ENCODE data around the gene PDE1C. TPM values are rescaled to one million over a fixed set of nuclear protein-coding genes. Genes with fewer than 3 reads are reported as not detected.

The PDE1C gene
- total RNA-seq, 1 donor from 2014 or later, result not detected

GRCh38 chr7:31796375-31796774, 273.8 kb downstream of the PDE1C start:
- no peaks in the 10 kb centered on the region for H3K27me3 Mint-ChIP-seq (ENCODE audit: low read depth)
- H3K4me1 Mint-ChIP-seq (ENCODE audit: low read depth), result no peaks in the 10 kb centered on the region
- no peaks in the 10 kb centered on the region for H3K36me3 Mint-ChIP-seq (ENCODE audit: low read depth)
- intact Hi-C loops (cut with micrococcal nuclease), result no loop called here
- no peaks in the 10 kb centered on the region for H3K9me3 Mint-ChIP-seq
- no peak overlapping the region for H3K27ac Mint-ChIP-seq
- no peak overlapping the region for H3K4me3 Mint-ChIP-seq (ENCODE audit: low read depth)
- no peak for DNase-seq (ENCODE audit: low spot score)

GRCh38 chr7:31794851-31795344, 275.3 kb downstream of the PDE1C start:
- Mint-ChIP-seq H3K36me3 (ENCODE audit: low read depth) (no peaks in the 10 kb centered on the region), H3K27ac (no peak overlapping the region), H3K4me1 (ENCODE audit: low read depth) (no peaks in the 10 kb centered on the region), H3K9me3 (no peaks in the 10 kb centered on the region), H3K27me3 (ENCODE audit: low read depth) (no peaks in the 10 kb centered on the region), H3K4me3 (ENCODE audit: low read depth) (no peak overlapping the region)
- intact Hi-C loops (cut with micrococcal nuclease), result no loop called here
- DNase-seq (ENCODE audit: low spot score), result no peak

GRCh38 chr7:31791881-31792280, 278.3 kb downstream of the PDE1C start:
- no peaks in the 10 kb centered on the region for H3K27me3 Mint-ChIP-seq (ENCODE audit: low read depth)
- DNase-seq (ENCODE audit: low spot score), result no peak
- H3K4me3 Mint-ChIP-seq (ENCODE audit: low read depth), result no peak overlapping the region
- intact Hi-C loops (cut with micrococcal nuclease), result no loop called here
- H3K9me3 Mint-ChIP-seq, result no peaks in the 10 kb centered on the region
- no peak overlapping the region for H3K27ac Mint-ChIP-seq
- H3K36me3 Mint-ChIP-seq (ENCODE audit: low read depth), result no peaks in the 10 kb centered on the region
- no peaks in the 10 kb centered on the region for H3K4me1 Mint-ChIP-seq (ENCODE audit: low read depth)

GRCh38 chr7:31788883-31789680, 281.1 kb downstream of the PDE1C start:
- Mint-ChIP-seq H3K27me3 (ENCODE audit: low read depth) (no peaks in the 10 kb centered on the region), H3K9me3 (no peaks in the 10 kb centered on the region), H3K36me3 (ENCODE audit: low read depth) (no peaks in the 10 kb centered on the region), H3K4me1 (ENCODE audit: low read depth) (no peaks in the 10 kb centered on the region), H3K4me3 (ENCODE audit: low read depth) (no peak overlapping the region), H3K27ac (no peak overlapping the region)
- intact Hi-C loops (cut with micrococcal nuclease), result no loop called here
- DNase-seq (ENCODE audit: low spot score), result no peak

GRCh38 chr7:31788445-31788844, 281.8 kb downstream of the PDE1C start:
- no peaks in the 10 kb centered on the region for H3K27me3 Mint-ChIP-seq (ENCODE audit: low read depth)
- H3K36me3 Mint-ChIP-seq (ENCODE audit: low read depth), result no peaks in the 10 kb centered on the region
- no peak overlapping the region for H3K4me3 Mint-ChIP-seq (ENCODE audit: low read depth)
- intact Hi-C loops (cut with micrococcal nuclease), result no loop called here
- no peaks in the 10 kb centered on the region for H3K4me1 Mint-ChIP-seq (ENCODE audit: low read depth)
- no peaks in the 10 kb centered on the region for H3K9me3 Mint-ChIP-seq
- H3K27ac Mint-ChIP-seq, result no peak overlapping the region
- DNase-seq (ENCODE audit: low spot score), result no peak

- Mint-ChIP-seq H3K4me1 (ENCODE audit: low read depth) (no peaks in the 10 kb centered on the region), H3K36me3 (ENCODE audit: low read depth) (no peaks in the 10 kb centered on the region), H3K27me3 (ENCODE audit: low read depth) (no peaks in the 10 kb centered on the region), H3K27ac (no peak overlapping the region), H3K4me3 (ENCODE audit: low read depth) (no peak overlapping the region), H3K9me3 (no peaks in the 10 kb centered on the region)
- intact Hi-C loops (cut with micrococcal nuclease), result no loop called here
- DNase-seq (ENCODE audit: low spot score), result no peak
Measured at GRCh38 chr7:31786326-31786725, 283.9 kb downstream of the PDE1C start.

GRCh38 chr7:31785101-31785500, 285.1 kb downstream of the PDE1C start:
- no peaks in the 10 kb centered on the region for H3K4me1 Mint-ChIP-seq (ENCODE audit: low read depth)
- no peaks in the 10 kb centered on the region for H3K36me3 Mint-ChIP-seq (ENCODE audit: low read depth)
- no peak overlapping the region for H3K4me3 Mint-ChIP-seq (ENCODE audit: low read depth)
- DNase-seq (ENCODE audit: low spot score), result no peak
- no peaks in the 10 kb centered on the region for H3K27me3 Mint-ChIP-seq (ENCODE audit: low read depth)
- intact Hi-C loops (cut with micrococcal nuclease), result no loop called here
- no peak overlapping the region for H3K27ac Mint-ChIP-seq
- no peaks in the 10 kb centered on the region for H3K9me3 Mint-ChIP-seq

GRCh38 chr7:31783221-31783620, 287.0 kb downstream of the PDE1C start:
- no peak overlapping the region for H3K27ac Mint-ChIP-seq

GRCh38 chr7:31782411-31782991, 287.7 kb downstream of the PDE1C start:
- H3K4me1 Mint-ChIP-seq (ENCODE audit: low read depth), result no peaks in the 10 kb centered on the region
- no peaks in the 10 kb centered on the region for H3K27me3 Mint-ChIP-seq (ENCODE audit: low read depth)
- no peaks in the 10 kb centered on the region for H3K9me3 Mint-ChIP-seq
- intact Hi-C loops (cut with micrococcal nuclease), result no loop called here
- H3K27ac Mint-ChIP-seq, result no peak overlapping the region
- no peaks in the 10 kb centered on the region for H3K36me3 Mint-ChIP-seq (ENCODE audit: low read depth)
- DNase-seq (ENCODE audit: low spot score), result no peak
- no peak overlapping the region for H3K4me3 Mint-ChIP-seq (ENCODE audit: low read depth)

More at GRCh38 chr7:31783221-31783620, 287.0 kb downstream of the PDE1C start:
- Mint-ChIP-seq H3K4me3 (ENCODE audit: low read depth) (no peak overlapping the region), H3K4me1 (ENCODE audit: low read depth) (no peaks in the 10 kb centered on the region), H3K27me3 (ENCODE audit: low read depth) (no peaks in the 10 kb centered on the region), H3K36me3 (ENCODE audit: low read depth) (no peaks in the 10 kb centered on the region), H3K9me3 (no peaks in the 10 kb centered on the region)
- no peak for DNase-seq (ENCODE audit: low spot score)
- intact Hi-C loops (cut with micrococcal nuclease), result no loop called here

- no peak for DNase-seq (ENCODE audit: low spot score)
- no peak overlapping the region for H3K27ac Mint-ChIP-seq
- intact Hi-C loops (cut with micrococcal nuclease), result no loop called here
- no peaks in the 10 kb centered on the region for H3K27me3 Mint-ChIP-seq (ENCODE audit: low read depth)
- no peaks in the 10 kb centered on the region for H3K36me3 Mint-ChIP-seq (ENCODE audit: low read depth)
- H3K4me3 Mint-ChIP-seq (ENCODE audit: low read depth), result no peak overlapping the region
- no peaks in the 10 kb centered on the region for H3K4me1 Mint-ChIP-seq (ENCODE audit: low read depth)
- no peaks in the 10 kb centered on the region for H3K9me3 Mint-ChIP-seq
Measured at GRCh38 chr7:31778296-31778695, 291.9 kb downstream of the PDE1C start.

- H3K27ac Mint-ChIP-seq, result no peak overlapping the region
Measured at GRCh38 chr7:31776616-31777015, 293.6 kb downstream of the PDE1C start.

GRCh38 chr7:31775556-31775955, 294.7 kb downstream of the PDE1C start:
- Mint-ChIP-seq H3K27me3 (ENCODE audit: low read depth) (no peaks in the 10 kb centered on the region), H3K9me3 (peaks cover 3% of the 10 kb centered on the region), H3K36me3 (ENCODE audit: low read depth) (no peaks in the 10 kb centered on the region), H3K27ac (no peak overlapping the region), H3K4me3 (ENCODE audit: low read depth) (no peak overlapping the region), H3K4me1 (ENCODE audit: low read depth) (no peaks in the 10 kb centered on the region)
- intact Hi-C loops (cut with micrococcal nuclease), result no loop called here
- no peak for DNase-seq (ENCODE audit: low spot score)

More at GRCh38 chr7:31776616-31777015, 293.6 kb downstream of the PDE1C start:
- no peak for DNase-seq (ENCODE audit: low spot score)
- Mint-ChIP-seq H3K36me3 (ENCODE audit: low read depth) (no peaks in the 10 kb centered on the region), H3K27me3 (ENCODE audit: low read depth) (no peaks in the 10 kb centered on the region), H3K4me3 (ENCODE audit: low read depth) (no peak overlapping the region), H3K9me3 (peaks cover 3% of the 10 kb centered on the region), H3K4me1 (ENCODE audit: low read depth) (no peaks in the 10 kb centered on the region)
- intact Hi-C loops (cut with micrococcal nuclease), result no loop called here

GRCh38 chr7:31772211-31772610, 298.0 kb downstream of the PDE1C start:
- Mint-ChIP-seq H3K27ac (no peak overlapping the region), H3K4me3 (ENCODE audit: low read depth) (no peak overlapping the region), H3K27me3 (ENCODE audit: low read depth) (no peaks in the 10 kb centered on the region), H3K4me1 (ENCODE audit: low read depth) (no peaks in the 10 kb centered on the region), H3K9me3 (peaks cover 3% of the 10 kb centered on the region), H3K36me3 (ENCODE audit: low read depth) (no peaks in the 10 kb centered on the region)
- DNase-seq (ENCODE audit: low spot score), result no peak
- intact Hi-C loops (cut with micrococcal nuclease), result no loop called here

All from activated T-helper 2 cell treated with anti-CD3 and anti-CD28 coated beads, Interferon-gamma antibody, Interleukin-2, Interleukin-4, amounts not matched to agents 10 μg/mL and 5 μg/mL and 100 μg/mL, durations not matched to agents 14 hours and 24 hours and 36 hours (primary cell).